T-cell (primary cell): ENCODE measurements around the gene DENND5A. TPM values are rescaled to one million over a fixed set of nuclear protein-coding genes. Genes with fewer than 3 reads are reported as not detected.

Source experiments
- ATAC-seq, 4 experiments: fragments of 200-7000 bp in 3 of 4; fragments of 150-1000 bp in 1 of 4; cut with Tn5 transposase; replicated peaks in 1 of 4; 1 replicate in 3 of 4; 2 replicates in 1 of 4; pipeline ENCODE4 v1.10.0; 2021; ENCODE audit warnings: moderate library complexity in 3 of 4, mild to moderate bottlenecking in 2 of 4, moderate number of reproducible peaks in 1 of 4
- CTCF ChIA-PET, 2 donors: fragments of 300-600 bp; sonication (Branson Sonifier 250); formaldehyde crosslinking; loops; one replicate each; lab custom pipeline; 2022; ENCODE audit warnings: antibody characterized with exemption in 2 of 2; lab: Charles Lee
- POLR2A ChIA-PET, 2 donors: fragments of 300-600 bp; sonication (Branson Sonifier 250); formaldehyde crosslinking; loops; one replicate each; lab custom pipeline; 2022; ENCODE audit warnings: antibody characterized with exemption in 2 of 2; lab: Charles Lee
- DNase-seq, 35 experiments: peaks; one replicate each; pipeline versions ENCODE4 v3.0.0 to v3.0.0-alpha.2; 2013 to 2023
- H3K27ac ChIP-seq: one replicate; pipeline ENCODE4 v1.5.1; 2013; ENCODE audit warnings: low read length
- H3K27me3 ChIP-seq, 2 experiments: replicated peaks in 1 of 2; 1 replicate in 1 of 2; 2 replicates in 1 of 2; pipeline versions ENCODE4 v1.6.1 to v1.7.0; 2013; ENCODE audit warnings: low read length in 1 of 2, mixed read lengths in 1 of 2; ENCODE audit not compliant: control insufficient read depth in 2 of 2, insufficient read depth in 2 of 2; ENCODE audit errors: extremely low read depth in 1 of 2
- H3K36me3 ChIP-seq, 2 donors: 1 replicate in 1 of 2; 2 replicates in 1 of 2; pipeline versions ENCODE4 v1.6.1 to v1.7.0; 2013; ENCODE audit warnings: low read length in 1 of 2; ENCODE audit not compliant: control insufficient read depth in 2 of 2, insufficient read depth in 1 of 2; ENCODE audit errors: extremely low read depth in 1 of 2
- H3K4me1 ChIP-seq, 2 experiments: 1 replicate in 1 of 2; 2 replicates in 1 of 2; pipeline versions ENCODE4 v1.6.1 to v1.7.0; 2013; ENCODE audit warnings: low read length in 2 of 2, mixed read lengths in 1 of 2; ENCODE audit not compliant: insufficient read depth in 2 of 2, control insufficient read depth in 1 of 2; ENCODE audit errors: extremely low read depth in 1 of 2
- H3K4me3 ChIP-seq, 2 donors: 1 replicate in 1 of 2; 2 replicates in 1 of 2; pipeline versions ENCODE4 v1.5.1 to v1.7.0; 2013; ENCODE audit warnings: mild to moderate bottlenecking in 2 of 2, low read length in 1 of 2, moderate library complexity in 1 of 2; ENCODE audit not compliant: control insufficient read depth in 1 of 2; ENCODE audit errors: extremely low read depth in 1 of 2
- H3K9me3 ChIP-seq: 2 replicates; pipeline ENCODE4 v1.7.0; 2013
- H3K27ac Mint-ChIP-seq, 2 donors: one replicate each; pipeline ENCODE4 v1.8.0; 2020 to 2021; ENCODE audit warnings: mild to moderate bottlenecking in 2 of 2, mixed read lengths in 2 of 2
- H3K27me3 Mint-ChIP-seq, 2 donors: one replicate each; pipeline ENCODE4 v1.8.0; 2021 to 2022; ENCODE audit warnings: mixed read lengths in 2 of 2
- H3K36me3 Mint-ChIP-seq: one replicate; pipeline ENCODE4 v1.8.0; 2021; ENCODE audit warnings: mixed read lengths
- H3K4me1 Mint-ChIP-seq, 3 donors: one replicate each; pipeline ENCODE4 v1.8.0; 2020 to 2022; ENCODE audit warnings: mixed read lengths in 3 of 3, mild to moderate bottlenecking in 1 of 3
- H3K4me3 Mint-ChIP-seq, 3 donors: one replicate each; pipeline ENCODE4 v1.8.0; 2020 to 2022; ENCODE audit warnings: mild to moderate bottlenecking in 3 of 3, mixed read lengths in 3 of 3, moderate library complexity in 3 of 3
- H3K9me3 Mint-ChIP-seq, 3 donors: one replicate each; pipeline ENCODE4 v1.8.0; 2020 to 2022; ENCODE audit warnings: mixed read lengths in 3 of 3
- WGBS: methylation state at CpG from one replicate; pipeline ENCODE4 v1.1.5; 2013; ENCODE audit warnings: missing lambda C conversion rate; ENCODE audit not compliant: insufficient coverage; 5-methylcytosine and 5-hydroxymethylcytosine counted together
- total RNA-seq, 35 experiments: library from RNA in 6 of 35; stranded (reverse) in 6 of 35; fragments of 120-200 nt in 1 of 35; gene quantifications; one replicate each; pipeline versions ENCODE4 v1.2.1 to v1.2.4 and lab custom pipeline; 2013 to 2026

The DENND5A gene
- total RNA-seq, 5 donors from 2014 or later (not counting 1 experiment from before 2014, with no cell fraction given) = 57.8 to 151 (median 84.2) TPM

- Mint-ChIP-seq H3K4me1 (peaks cover 14 to 20% (median 15%) of the 10 kb centered on the region in 3 donors), H3K4me3 (no peak overlapping the region), H3K27me3 (peaks cover 0 to 2% of the 10 kb centered on the region in 2 donors), H3K9me3 (no peaks in the 10 kb centered on the region), H3K27ac (no peak overlapping the region), H3K36me3 (no peaks in the 10 kb centered on the region)
- DNase-seq (no peak), ATAC-seq (no peak)
- no peaks in the 10 kb centered on the region for H3K36me3 ChIP-seq
- ChIA-PET CTCF (no interaction called here), POLR2A (no interaction called here)
- H3K27ac ChIP-seq = no peak overlapping the region
- H3K4me3 ChIP-seq = no peak overlapping the region
- H3K9me3 ChIP-seq = no peaks in the 10 kb centered on the region
- no CpG with 5 or more reads among the region's 4 CpGs for WGBS
- peaks cover 4 to 22% of the 10 kb centered on the region in 2 experiments for H3K4me1 ChIP-seq
- H3K27me3 ChIP-seq = peaks cover 0 to 14% of the 10 kb centered on the region in 2 experiments
Observed at GRCh38 chr11:9267680-9268079, 2.5 kb upstream of the DENND5A start.

GRCh38 chr11:9266926-9267325 is 1.8 kb upstream of the DENND5A start:
- Histone ChIP-seq H3K27ac (no peak overlapping the region), H3K36me3 (no peaks in the 10 kb centered on the region), H3K27me3 (peaks cover 0 to 14% of the 10 kb centered on the region in 2 experiments), H3K4me1 (peaks cover 4 to 22% of the 10 kb centered on the region in 2 experiments), H3K4me3 (no peak overlapping the region), H3K9me3 (no peaks in the 10 kb centered on the region)
- CTCF ChIA-PET = no interaction called here
- DNase-seq (no peak), ATAC-seq (no peak)
- 73% methylated on average over 2 of the region's 8 CpGs for WGBS
- peaks cover 0 to 2% of the 10 kb centered on the region in 2 donors for H3K27me3 Mint-ChIP-seq
- no peaks in the 10 kb centered on the region for H3K36me3 Mint-ChIP-seq
- H3K9me3 Mint-ChIP-seq = no peaks in the 10 kb centered on the region
- POLR2A ChIA-PET = no interaction called here
- H3K4me3 Mint-ChIP-seq = peak overlapping the region in 1 of 3 donors; percentile 98
- no peak overlapping the region for H3K27ac Mint-ChIP-seq
- H3K4me1 Mint-ChIP-seq = peaks cover 20 to 27% (median 22%) of the 10 kb centered on the region in 3 donors

DNA sequence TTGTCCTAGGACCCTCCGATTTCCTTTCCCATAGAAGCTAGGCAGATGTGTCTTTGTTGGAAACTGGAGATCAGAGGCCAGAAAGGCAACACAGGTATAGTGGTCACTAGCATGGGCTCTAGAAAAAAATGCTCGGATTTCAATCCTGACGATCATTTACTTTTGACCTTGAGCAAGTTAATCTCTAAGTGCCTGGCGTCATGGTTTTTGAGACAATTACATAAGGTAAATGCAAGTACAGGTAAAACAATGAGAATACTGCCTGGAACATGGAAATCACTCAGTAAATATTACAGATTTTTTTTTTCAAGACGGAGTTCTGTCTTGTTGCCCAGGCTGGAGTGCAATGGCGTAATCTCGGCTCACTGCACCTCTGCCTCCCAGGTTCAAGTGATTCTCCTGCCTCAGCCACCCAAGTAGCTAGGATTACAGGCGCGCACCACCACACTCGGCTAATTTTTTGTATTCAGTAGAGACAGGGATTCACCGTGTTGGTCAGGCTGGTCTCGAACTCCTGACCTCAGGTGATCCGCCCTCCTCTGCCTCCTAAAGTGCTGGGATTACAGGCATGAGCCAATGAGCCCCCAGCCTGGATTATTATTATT is 1.1 kb upstream of the DENND5A start:
- Histone ChIP-seq H3K4me1 (peaks cover 10 to 26% of the 10 kb centered on the region in 2 experiments), H3K27ac (no peak overlapping the region), H3K36me3 (no peaks in the 10 kb centered on the region), H3K27me3 (peaks cover 0 to 14% of the 10 kb centered on the region in 2 experiments), H3K9me3 (no peaks in the 10 kb centered on the region), H3K4me3 (no peak overlapping the region)
- H3K4me3 Mint-ChIP-seq = peak overlapping the region; percentile 81 to 98 (median 82)
- peaks cover 0 to 2% of the 10 kb centered on the region in 2 donors for H3K27me3 Mint-ChIP-seq
- ATAC-seq = no peak
- H3K9me3 Mint-ChIP-seq = no peaks in the 10 kb centered on the region
- CTCF ChIA-PET = interaction anchor here in 1 of 2 donors (0.6 kb wide), 1 partner anchor 50 kb away, joined by 3 read pairs; no protein-coding TSS in a partner anchor
- peaks cover 27 to 34% (median 29%) of the 10 kb centered on the region in 3 donors for H3K4me1 Mint-ChIP-seq
- POLR2A ChIA-PET = interaction anchor here in 1 of 2 donors (2.2 kb wide), 1 partner anchor 47 kb away, joined by 6 read pairs; no protein-coding TSS in a partner anchor
- peak overlapping the region; percentile 76 to 79 for H3K27ac Mint-ChIP-seq
- H3K36me3 Mint-ChIP-seq = no peaks in the 10 kb centered on the region
- WGBS = 97% methylated on average over 7 of the region's 13 CpGs
- no peak for DNase-seq

DNA sequence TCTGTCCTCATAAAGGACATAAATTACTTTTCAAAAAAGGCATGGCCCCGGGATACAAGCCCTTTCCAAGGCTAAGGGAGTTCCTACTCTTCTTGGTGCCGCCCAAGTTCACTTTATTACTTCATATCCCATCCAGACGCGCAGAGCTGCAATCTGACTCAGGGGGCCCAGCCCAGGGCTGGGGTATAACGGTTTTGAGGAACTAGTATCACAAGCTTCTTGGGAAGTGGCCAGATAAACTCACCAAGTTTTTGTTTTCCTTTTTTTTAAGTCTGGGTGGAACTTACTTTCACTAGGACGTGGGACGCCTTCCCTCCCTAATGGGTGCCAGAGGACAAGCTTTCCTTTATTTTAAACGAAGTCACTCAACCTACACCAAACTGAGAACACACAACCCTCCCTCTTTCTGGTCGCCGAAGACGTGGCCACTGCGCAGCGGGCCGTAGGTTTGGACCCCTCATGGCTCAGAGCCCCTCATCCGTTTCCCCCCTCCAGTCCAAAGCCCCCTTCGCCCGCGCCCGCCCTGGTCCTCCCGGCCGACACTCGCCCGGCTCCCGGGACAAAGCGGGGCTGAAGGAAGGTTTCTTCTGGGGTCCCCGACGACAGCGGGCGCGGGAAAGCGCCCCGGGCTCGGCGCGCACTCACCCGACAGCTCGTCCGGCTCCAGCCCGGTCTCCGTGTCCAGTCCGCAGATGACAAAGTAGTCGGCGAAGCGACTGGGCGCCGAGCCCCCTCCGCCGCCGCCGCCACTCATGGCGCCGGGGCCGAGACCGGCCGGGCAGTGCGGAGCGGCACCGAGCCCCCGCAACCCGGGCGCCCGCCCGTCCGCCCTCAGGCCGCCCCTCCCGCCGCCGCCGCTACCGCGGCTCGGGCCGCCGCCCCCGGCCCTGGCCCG is 587 bp downstream of the DENND5A start:
- no peaks in the 10 kb centered on the region for H3K36me3 ChIP-seq
- H3K4me3 Mint-ChIP-seq = peak overlapping the region; percentile 95 to 98 (median 95)
- peaks cover 23 to 31% of the 10 kb centered on the region in 2 experiments for H3K4me1 ChIP-seq
- H3K4me1 Mint-ChIP-seq = peaks cover 41 to 48% (median 42%) of the 10 kb centered on the region in 3 donors
- POLR2A ChIA-PET = interaction anchor here (0.6 to 2.2 kb wide), 4 partner anchors 9 to 49 kb away, joined by 3 to 6 read pairs (median 4); no protein-coding TSS in a partner anchor
- ATAC-seq (peak; percentile 39 to 55 (median 47)), DNase-seq (peak in 15 of 35 experiments; percentile 6 to 49 (median 18))
- no peaks in the 10 kb centered on the region for H3K9me3 ChIP-seq
- H3K4me3 ChIP-seq = peak overlapping the region; percentile 84 to 86
- H3K36me3 Mint-ChIP-seq = no peaks in the 10 kb centered on the region
- WGBS = 1% methylated on average over 71 of the region's 76 CpGs
- H3K27ac ChIP-seq = peak overlapping the region; percentile 62
- H3K27me3 ChIP-seq = peaks cover 0 to 14% of the 10 kb centered on the region in 2 experiments
- peak overlapping the region; percentile 90 to 94 for H3K27ac Mint-ChIP-seq
- CTCF ChIA-PET = interaction anchor here in 1 of 2 donors (1.0 kb wide), 2 partner anchors 16 to 49 kb away, joined by 4 to 5 read pairs; no protein-coding TSS in a partner anchor
- no peaks in the 10 kb centered on the region for H3K9me3 Mint-ChIP-seq
- H3K27me3 Mint-ChIP-seq = peaks cover 0 to 2% of the 10 kb centered on the region in 2 donors

- peaks cover 0 to 14% of the 10 kb centered on the region in 2 experiments for H3K27me3 ChIP-seq
- peaks cover 23 to 31% of the 10 kb centered on the region in 2 experiments for H3K4me1 ChIP-seq
- Mint-ChIP-seq H3K4me3 (peak overlapping the region; percentile 95 to 98 (median 95)), H3K9me3 (no peaks in the 10 kb centered on the region), H3K4me1 (peaks cover 41 to 48% (median 42%) of the 10 kb centered on the region in 3 donors), H3K36me3 (no peaks in the 10 kb centered on the region), H3K27ac (peak overlapping the region; percentile 90 to 94), H3K27me3 (peaks cover 0 to 2% of the 10 kb centered on the region in 2 donors)
- peak; percentile 44 to 69 (median 51) for ATAC-seq
- peak overlapping the region; percentile 62 for H3K27ac ChIP-seq
- no peaks in the 10 kb centered on the region for H3K9me3 ChIP-seq
- H3K4me3 ChIP-seq = peak overlapping the region; percentile 84 to 86
- POLR2A ChIA-PET = interaction anchor here (0.6 to 2.2 kb wide), 4 partner anchors 10 to 50 kb away, joined by 3 to 6 read pairs (median 4); no protein-coding TSS in a partner anchor
- H3K36me3 ChIP-seq = no peaks in the 10 kb centered on the region
- WGBS = 2% methylated on average over 7 of the region's 9 CpGs
- CTCF ChIA-PET = interaction anchor here in 1 of 2 donors (1.0 kb wide), 1 partner anchor 50 kb away, joined by 5 read pairs; no protein-coding TSS in a partner anchor
- DNase-seq = peak in 10 of 35 experiments; percentile 9 to 60 (median 14)
Observed at GRCh38 chr11:9263840-9264315, 1.3 kb downstream of the DENND5A start.
